Measurements from ENCODE around the gene JUNB.

Gene JUNB

DNA sequence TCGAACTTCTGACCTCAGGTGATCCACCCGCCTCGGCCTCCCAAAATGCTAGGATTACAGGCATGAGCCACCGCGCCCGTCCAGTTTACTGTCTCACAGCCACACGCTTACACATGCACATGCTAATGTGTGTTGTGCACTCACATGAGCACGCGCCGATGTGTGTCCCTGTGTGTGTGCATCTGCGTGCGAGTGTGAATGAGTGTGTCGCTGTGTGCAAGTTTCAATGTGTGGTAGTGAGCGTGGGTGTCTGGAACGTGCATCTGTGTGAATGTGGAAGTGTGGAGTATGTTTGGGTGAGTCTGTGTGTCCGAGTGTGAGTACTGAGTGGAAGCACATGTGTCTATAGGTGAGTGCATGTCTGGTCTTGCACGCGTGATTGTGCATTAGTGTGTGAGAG is 51.2 kb downstream of the JUNB start:
- Histone ChIP-seq H3K27me3 (ENCODE audit: control insufficient read depth, insufficient read depth, low read length) (peaks cover 4% of the 10 kb centered on the region), H3K4me3 (ENCODE audit: low read depth, low read length) (no peak overlapping the region), H3K4me1 (ENCODE audit: control insufficient read depth, insufficient read depth, low read length) (peaks cover 3% of the 10 kb centered on the region), H3K9me3 (ENCODE audit: control insufficient read depth, insufficient read depth, low read length) (no peaks in the 10 kb centered on the region), H3K36me3 (ENCODE audit: control insufficient read depth, insufficient read depth, low read length) (no peaks in the 10 kb centered on the region), H3K9ac (ENCODE audit: low read depth, low read length) (no peak overlapping the region)
